IMR-90 (cell line): ENCODE measurements around the gene PAXX.

Source experiments
- BHLHE40 ChIP-seq: fragments of 150-350 bp; IDR thresholded peaks from 2 replicates; pipeline ENCODE4 v1.6.1; 2016; ENCODE audit warnings: mild to moderate bottlenecking, low read depth, low read length
- CEBPB ChIP-seq: IDR thresholded peaks from 2 replicates; pipeline ENCODE4 v1.6.1; 2012; ENCODE audit warnings: low read depth, low read length, improper control_type of control experiment
- CHD1 ChIP-seq: IDR thresholded peaks from 2 replicates; pipeline ENCODE4 v1.6.1; 2012; ENCODE audit warnings: low read depth, low read length, improper control_type of control experiment
- FOS ChIP-seq: fragments of 150-350 bp; IDR thresholded peaks from 2 replicates; pipeline ENCODE4 v1.6.1; 2016; ENCODE audit warnings: low read depth, low read length
- MAFK ChIP-seq: IDR thresholded peaks from 2 replicates; pipeline ENCODE4 v1.6.1; 2012; ENCODE audit warnings: low read depth, low read length, improper control_type of control experiment
- MAZ ChIP-seq: IDR thresholded peaks from 2 replicates; pipeline ENCODE4 v1.6.1; 2012; ENCODE audit warnings: low read depth, mild to moderate bottlenecking, low read length, improper control_type of control experiment, moderate library complexity, borderline replicate concordance
- MXI1 ChIP-seq: IDR thresholded peaks from 2 replicates; pipeline ENCODE4 v1.6.1; 2012; ENCODE audit warnings: low read depth, mild to moderate bottlenecking, low read length, moderate library complexity, borderline replicate concordance
- POLR2A ChIP-seq: IDR thresholded peaks from 2 replicates; pipeline ENCODE4 v1.6.1; 2012; ENCODE audit warnings: mild to moderate bottlenecking, low read depth, low read length
- RAD21 ChIP-seq: IDR thresholded peaks from 2 replicates; pipeline ENCODE4 v1.6.1; 2012; ENCODE audit warnings: low read length, improper control_type of control experiment
- RCOR1 ChIP-seq: IDR thresholded peaks from 2 replicates; pipeline ENCODE4 v1.6.1; 2012; ENCODE audit warnings: mild to moderate bottlenecking, low read length, improper control_type of control experiment; ENCODE audit not compliant: insufficient replicate concordance
- RFX5 ChIP-seq: IDR thresholded peaks from 2 replicates; pipeline ENCODE4 v1.8.0; 2012; ENCODE audit warnings: low read depth, mild to moderate bottlenecking, low read length, moderate library complexity
- SMC3 ChIP-seq: fragments of 150-350 bp; IDR thresholded peaks from 2 replicates; pipeline ENCODE4 v1.6.1; 2016; ENCODE audit warnings: low read depth, mild to moderate bottlenecking, antibody characterized with exemption, low read length, moderate library complexity
- TF ChIP-seq, protein P1 (sequence below): conservative IDR thresholded peaks from 2 replicates; pipeline ENCODE4 v1.5.1; 2012; ENCODE audit warnings: mild to moderate bottlenecking, low read depth, low read length, improper control_type of control experiment

DNA sequence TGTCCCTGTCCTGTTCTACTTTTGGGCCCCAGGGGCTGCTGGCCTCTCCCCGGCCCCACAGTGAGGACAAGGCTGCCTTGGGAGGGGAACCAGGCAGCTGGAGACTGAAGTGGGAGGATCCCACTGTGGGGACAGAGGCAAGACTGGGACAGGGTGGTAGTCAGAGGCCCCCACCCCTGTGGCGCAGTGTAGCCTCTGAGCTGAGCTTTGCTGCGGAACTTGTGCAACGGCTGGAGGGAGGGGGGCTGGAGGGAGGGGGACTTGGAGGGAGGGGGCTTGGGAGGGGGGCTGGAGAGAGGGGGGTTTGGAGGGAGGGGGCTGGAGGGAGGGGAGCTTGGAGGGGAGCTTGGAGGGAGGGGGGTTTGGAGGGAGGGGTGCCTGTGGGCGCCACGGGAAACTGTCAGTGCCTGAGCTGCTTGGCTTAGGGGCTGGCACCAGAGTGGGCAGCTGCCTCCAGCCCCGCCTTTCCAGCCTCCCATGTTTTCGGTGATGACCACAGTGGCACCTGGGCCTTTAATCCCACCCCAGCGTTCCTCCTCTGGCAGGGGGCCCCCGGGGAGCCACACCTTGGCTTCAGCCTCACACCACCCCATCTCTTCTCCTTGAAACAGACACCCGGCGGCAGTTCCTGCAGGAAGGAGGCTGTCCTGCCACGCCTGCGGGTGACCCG is 42.0 kb downstream of the PAXX start:
- TF ChIP-seq MAZ (no peak), POLR2A (no peak), BHLHE40 (no peak), CHD1 (no peak), FOS (no peak), RAD21 (no peak), SMC3 (no peak), CEBPB (no peak), MAFK (no peak), RFX5 (no peak), MXI1 (no peak), RCOR1 (no peak)
- TF ChIP-seq, protein P1, sequence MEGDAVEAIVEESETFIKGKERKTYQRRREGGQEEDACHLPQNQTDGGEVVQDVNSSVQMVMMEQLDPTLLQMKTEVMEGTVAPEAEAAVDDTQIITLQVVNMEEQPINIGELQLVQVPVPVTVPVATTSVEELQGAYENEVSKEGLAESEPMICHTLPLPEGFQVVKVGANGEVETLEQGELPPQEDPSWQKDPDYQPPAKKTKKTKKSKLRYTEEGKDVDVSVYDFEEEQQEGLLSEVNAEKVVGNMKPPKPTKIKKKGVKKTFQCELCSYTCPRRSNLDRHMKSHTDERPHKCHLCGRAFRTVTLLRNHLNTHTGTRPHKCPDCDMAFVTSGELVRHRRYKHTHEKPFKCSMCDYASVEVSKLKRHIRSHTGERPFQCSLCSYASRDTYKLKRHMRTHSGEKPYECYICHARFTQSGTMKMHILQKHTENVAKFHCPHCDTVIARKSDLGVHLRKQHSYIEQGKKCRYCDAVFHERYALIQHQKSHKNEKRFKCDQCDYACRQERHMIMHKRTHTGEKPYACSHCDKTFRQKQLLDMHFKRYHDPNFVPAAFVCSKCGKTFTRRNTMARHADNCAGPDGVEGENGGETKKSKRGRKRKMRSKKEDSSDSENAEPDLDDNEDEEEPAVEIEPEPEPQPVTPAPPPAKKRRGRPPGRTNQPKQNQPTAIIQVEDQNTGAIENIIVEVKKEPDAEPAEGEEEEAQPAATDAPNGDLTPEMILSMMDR = no peak
